Osteocyte (in vitro differentiated cells): Measurements from ENCODE around the gene JAZF1. TPM values are rescaled to one million over a fixed set of nuclear protein-coding genes. Genes with fewer than 3 reads are reported as not detected.

Source experiments
- DNase-seq: peaks from one replicate; pipeline ENCODE4 v3.0.0; 2021; ENCODE audit warnings: mixed read lengths; ENCODE audit not compliant: unreplicated experiment; ENCODE audit errors: extremely low spot score
- H3K27ac Mint-ChIP-seq: one replicate; pipeline ENCODE4 v1.8.0; 2021; ENCODE audit warnings: mild to moderate bottlenecking, mixed read lengths; ENCODE audit not compliant: unreplicated experiment
- H3K27me3 Mint-ChIP-seq: one replicate; pipeline ENCODE4 v1.8.0; 2021; ENCODE audit warnings: mixed read lengths; ENCODE audit not compliant: unreplicated experiment
- H3K36me3 Mint-ChIP-seq: one replicate; pipeline ENCODE4 v1.8.0; 2021; ENCODE audit warnings: mixed read lengths; ENCODE audit not compliant: unreplicated experiment
- H3K4me1 Mint-ChIP-seq: one replicate; pipeline ENCODE4 v1.8.0; 2021; ENCODE audit warnings: mixed read lengths; ENCODE audit not compliant: unreplicated experiment
- H3K4me3 Mint-ChIP-seq: one replicate; pipeline ENCODE4 v1.8.0; 2021; ENCODE audit warnings: mild to moderate bottlenecking, moderate library complexity, mixed read lengths; ENCODE audit not compliant: unreplicated experiment
- H3K9me3 Mint-ChIP-seq: one replicate; pipeline ENCODE4 v1.8.0; 2021; ENCODE audit warnings: mixed read lengths; ENCODE audit not compliant: unreplicated experiment
- total RNA-seq: library from RNA; stranded (reverse); gene quantifications from 2 replicates; pipeline ENCODE4 v1.2.1, GENCODE V29; 2021
- TF ChIP-seq, protein P1 (sequence below): fragments of 200-600 bp; sonication (generic); IDR thresholded peaks from 2 replicates; pipeline ENCODE4 v1.5.0; 2021; ENCODE audit warnings: antibody characterized with exemption, mild to moderate bottlenecking, moderate library complexity

The JAZF1 gene
- total RNA-seq, 1 donor from 2014 or later: 19.8 TPM

- H3K4me1 Mint-ChIP-seq: peaks cover 29% of the 10 kb centered on the region
- no peaks in the 10 kb centered on the region for H3K27me3 Mint-ChIP-seq
- TF ChIP-seq, protein P1, sequence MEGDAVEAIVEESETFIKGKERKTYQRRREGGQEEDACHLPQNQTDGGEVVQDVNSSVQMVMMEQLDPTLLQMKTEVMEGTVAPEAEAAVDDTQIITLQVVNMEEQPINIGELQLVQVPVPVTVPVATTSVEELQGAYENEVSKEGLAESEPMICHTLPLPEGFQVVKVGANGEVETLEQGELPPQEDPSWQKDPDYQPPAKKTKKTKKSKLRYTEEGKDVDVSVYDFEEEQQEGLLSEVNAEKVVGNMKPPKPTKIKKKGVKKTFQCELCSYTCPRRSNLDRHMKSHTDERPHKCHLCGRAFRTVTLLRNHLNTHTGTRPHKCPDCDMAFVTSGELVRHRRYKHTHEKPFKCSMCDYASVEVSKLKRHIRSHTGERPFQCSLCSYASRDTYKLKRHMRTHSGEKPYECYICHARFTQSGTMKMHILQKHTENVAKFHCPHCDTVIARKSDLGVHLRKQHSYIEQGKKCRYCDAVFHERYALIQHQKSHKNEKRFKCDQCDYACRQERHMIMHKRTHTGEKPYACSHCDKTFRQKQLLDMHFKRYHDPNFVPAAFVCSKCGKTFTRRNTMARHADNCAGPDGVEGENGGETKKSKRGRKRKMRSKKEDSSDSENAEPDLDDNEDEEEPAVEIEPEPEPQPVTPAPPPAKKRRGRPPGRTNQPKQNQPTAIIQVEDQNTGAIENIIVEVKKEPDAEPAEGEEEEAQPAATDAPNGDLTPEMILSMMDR: no peak
- DNase-seq: no peak
- H3K4me3 Mint-ChIP-seq: no peak overlapping the region
- H3K9me3 Mint-ChIP-seq: no peaks in the 10 kb centered on the region
- H3K27ac Mint-ChIP-seq: peak overlapping the region; percentile 32
- H3K36me3 Mint-ChIP-seq: peaks cover 2% of the 10 kb centered on the region
Measured at GRCh38 chr7:28174442-28174841, 6.2 kb downstream of the JAZF1 start.

DNA sequence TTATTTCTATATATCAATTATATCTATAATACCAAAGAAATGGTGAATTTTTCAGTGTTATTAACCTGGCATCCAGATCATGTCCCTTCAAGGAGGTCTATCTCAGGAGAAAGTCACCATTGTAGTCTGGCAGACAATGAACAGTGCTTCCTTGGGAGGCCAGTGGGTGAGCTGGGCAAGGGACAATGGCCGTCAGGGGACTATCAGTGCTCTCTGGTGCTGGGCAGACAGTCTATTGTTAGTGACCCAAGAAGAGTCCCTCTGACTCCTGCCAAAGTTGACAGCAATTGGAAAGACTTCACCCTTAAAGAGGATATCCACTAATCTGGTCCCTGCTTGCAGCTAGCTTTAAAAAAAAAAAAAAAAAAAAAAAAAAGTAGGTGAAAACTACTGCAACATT lies 7.1 kb downstream of the JAZF1 start:
- no peak for DNase-seq
- H3K27ac Mint-ChIP-seq: no peak overlapping the region
- TF ChIP-seq, protein P1: no peak
- H3K9me3 Mint-ChIP-seq: no peaks in the 10 kb centered on the region
- peaks cover 23% of the 10 kb centered on the region for H3K4me1 Mint-ChIP-seq
- no peak overlapping the region for H3K4me3 Mint-ChIP-seq
- peaks cover 2% of the 10 kb centered on the region for H3K36me3 Mint-ChIP-seq
- no peaks in the 10 kb centered on the region for H3K27me3 Mint-ChIP-seq

DNA sequence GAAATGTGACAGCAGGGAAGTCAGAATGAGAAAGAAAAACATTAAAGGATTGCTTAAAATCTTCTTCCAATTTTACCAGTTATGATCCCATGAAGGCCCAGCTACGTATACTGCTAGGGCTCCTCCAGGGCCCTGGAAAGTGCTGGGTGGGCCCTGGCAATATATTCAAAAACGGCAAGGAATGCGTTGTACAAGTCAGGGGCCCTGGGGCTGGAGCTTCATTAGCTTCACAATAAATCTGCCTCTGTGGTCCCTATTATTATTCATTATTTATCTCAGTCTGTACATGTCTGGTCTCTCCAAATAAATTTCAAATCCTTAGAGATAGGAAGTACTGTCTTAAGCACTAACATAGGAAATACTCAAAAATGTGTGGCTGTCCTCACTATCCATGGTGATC lies 7.6 kb downstream of the JAZF1 start:
- TF ChIP-seq, protein P1: no peak
- peaks cover 23% of the 10 kb centered on the region for H3K4me1 Mint-ChIP-seq
- H3K27me3 Mint-ChIP-seq: no peaks in the 10 kb centered on the region
- no peaks in the 10 kb centered on the region for H3K9me3 Mint-ChIP-seq
- H3K27ac Mint-ChIP-seq: no peak overlapping the region
- H3K4me3 Mint-ChIP-seq: no peak overlapping the region
- H3K36me3 Mint-ChIP-seq: peaks cover 2% of the 10 kb centered on the region
- no peak for DNase-seq

DNA sequence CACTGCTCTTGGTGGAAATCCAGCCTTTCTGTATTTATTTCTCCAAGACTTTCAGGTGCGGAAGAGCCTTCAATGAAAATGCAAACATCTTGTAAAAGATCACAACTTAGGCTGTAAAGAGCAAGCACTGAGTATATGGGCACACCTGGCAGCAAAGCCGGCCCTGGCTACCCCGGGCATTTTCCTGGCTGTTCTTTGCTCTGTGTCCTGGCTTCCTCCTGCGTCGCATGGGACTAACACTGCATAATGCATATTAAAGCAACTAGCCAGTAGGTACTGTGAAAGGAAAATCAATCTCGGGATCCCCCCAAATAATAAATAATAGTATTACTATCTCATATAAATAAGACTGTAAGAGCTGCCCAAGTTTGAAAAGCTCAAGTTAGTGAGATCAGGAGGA lies 9.9 kb downstream of the JAZF1 start:
- Mint-ChIP-seq H3K27ac (no peak overlapping the region), H3K4me3 (no peak overlapping the region), H3K4me1 (peaks cover 25% of the 10 kb centered on the region), H3K9me3 (no peaks in the 10 kb centered on the region), H3K36me3 (peaks cover 2% of the 10 kb centered on the region), H3K27me3 (no peaks in the 10 kb centered on the region)
- TF ChIP-seq, protein P1: no peak
- DNase-seq: no peak

DNA sequence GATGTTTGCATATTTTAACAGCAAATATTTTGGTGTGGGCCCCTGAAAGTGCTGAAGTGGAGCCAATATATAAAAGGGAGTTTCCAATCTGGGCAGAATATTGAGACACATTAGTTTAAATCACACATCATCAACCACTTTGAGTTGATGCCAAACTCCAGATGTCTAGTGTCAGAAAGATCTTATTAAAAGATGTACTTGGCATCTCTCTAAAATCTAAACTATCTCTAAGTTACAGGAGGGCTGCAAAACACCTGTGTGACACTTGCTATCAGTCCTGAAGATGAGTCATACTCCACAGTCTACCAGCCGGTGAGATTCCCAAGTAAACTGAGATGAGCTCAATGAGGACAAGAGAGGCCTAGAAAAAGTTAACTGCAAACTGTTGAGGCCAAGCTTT lies 11.4 kb downstream of the JAZF1 start:
- Mint-ChIP-seq H3K9me3 (no peaks in the 10 kb centered on the region), H3K4me1 (peaks cover 37% of the 10 kb centered on the region), H3K4me3 (no peak overlapping the region), H3K27ac (no peak overlapping the region), H3K36me3 (peaks cover 2% of the 10 kb centered on the region), H3K27me3 (no peaks in the 10 kb centered on the region)
- no peak for DNase-seq
- TF ChIP-seq, protein P1: no peak
